Colonic mucosa (tissue), 4 donors: ENCODE data around the gene MED29. TPM values are rescaled to one million over a fixed set of nuclear protein-coding genes. Genes with fewer than 3 reads are reported as not detected.

Experiments
- DNase-seq: peaks from one replicate; pipeline ENCODE4 v3.0.0-alpha.2; 2020
- H3K27ac ChIP-seq: fragments of 200-600 bp; one replicate; pipeline ENCODE4 v1.8.0; 2021
- H3K27me3 ChIP-seq: fragments of 200-600 bp; one replicate; pipeline ENCODE4 v1.8.0; 2021
- H3K36me3 ChIP-seq: fragments of 200-600 bp; one replicate; pipeline ENCODE4 v1.8.0; 2021
- H3K4me1 ChIP-seq: fragments of 200-600 bp; one replicate; pipeline ENCODE4 v1.8.0; 2021; ENCODE audit warnings: mild to moderate bottlenecking
- H3K4me3 ChIP-seq: fragments of 200-600 bp; one replicate; pipeline ENCODE4 v1.8.0; 2021
- H3K9ac ChIP-seq, 2 donors: one replicate each; pipeline ENCODE4 v1.7.0; 2013; ENCODE audit warnings: control low read depth in 2 of 2, low read depth in 2 of 2, low read length in 2 of 2
- H3K9me3 ChIP-seq: fragments of 200-600 bp; one replicate; pipeline ENCODE4 v1.8.0; 2021
- CTCF ChIP-seq: fragments of 200-600 bp; IDR thresholded peaks from one replicate; pipeline ENCODE4 v1.8.0; 2022; ENCODE audit warnings: antibody characterized with exemption, mild to moderate bottlenecking
- intact Hi-C: fragments of 100-400 bp; cut with DNase I; formaldehyde crosslinking; loops from one replicate; pipeline ENCODE4 v1.14.1; 2022
- total RNA-seq, 2 donors: library from RNA; stranded (reverse); fragmentation: NEBNext Ultra II Directional in 1 of 2; extraction: Animal tissue kit (Norgen Biotek cat#: 25700) in 1 of 2; gene quantifications; one replicate each; pipeline ENCODE4 v1.2.1, GENCODE V29; 2021
- donor health status: healthy.
- donor health status: DM: no; HTN: no; CAD: no.
- donor health status: DM: no; HTN: no; CAD: no.

MED29 gene
- total RNA-seq, 2 donors from 2014 or later = 22.8 to 37.5 TPM

- Histone ChIP-seq H3K4me3 (no peak overlapping the region), H3K4me1 (no peaks in the 10 kb centered on the region), H3K9ac (no peak overlapping the region), H3K27ac (no peak overlapping the region), H3K36me3 (no peaks in the 10 kb centered on the region), H3K27me3 (no peaks in the 10 kb centered on the region), H3K9me3 (no peaks in the 10 kb centered on the region)
- intact Hi-C loops = no loop called here
- no peak for TF ChIP-seq CTCF
- DNase-seq = no peak
These were observed 43.6 kb upstream of the MED29 start for GRCh38 chr19:39347332-39348164.

DNA sequence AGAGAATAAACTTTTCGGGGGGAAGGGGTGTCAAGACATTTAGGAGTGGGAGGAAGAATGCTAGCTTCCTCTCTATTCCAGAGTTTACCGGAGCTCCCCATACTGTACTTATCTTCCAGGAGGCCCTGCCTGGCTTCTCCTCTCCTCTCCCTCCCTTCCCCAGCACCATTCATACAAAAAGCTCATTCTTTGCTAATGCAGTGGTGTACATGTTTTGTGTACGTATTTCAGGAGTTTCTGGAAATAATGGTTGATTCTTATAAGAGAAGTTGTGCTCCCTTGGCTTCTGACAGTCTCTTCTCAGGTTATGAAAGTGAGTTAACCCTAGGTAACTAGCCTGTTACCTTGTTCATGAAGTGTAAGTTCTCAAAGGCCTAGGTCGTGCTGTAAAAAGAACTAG is 41.9 kb upstream of the MED29 start:
- Histone ChIP-seq H3K36me3 (no peaks in the 10 kb centered on the region), H3K27ac (no peak overlapping the region)
- intact Hi-C loops = no loop called here

DNA sequence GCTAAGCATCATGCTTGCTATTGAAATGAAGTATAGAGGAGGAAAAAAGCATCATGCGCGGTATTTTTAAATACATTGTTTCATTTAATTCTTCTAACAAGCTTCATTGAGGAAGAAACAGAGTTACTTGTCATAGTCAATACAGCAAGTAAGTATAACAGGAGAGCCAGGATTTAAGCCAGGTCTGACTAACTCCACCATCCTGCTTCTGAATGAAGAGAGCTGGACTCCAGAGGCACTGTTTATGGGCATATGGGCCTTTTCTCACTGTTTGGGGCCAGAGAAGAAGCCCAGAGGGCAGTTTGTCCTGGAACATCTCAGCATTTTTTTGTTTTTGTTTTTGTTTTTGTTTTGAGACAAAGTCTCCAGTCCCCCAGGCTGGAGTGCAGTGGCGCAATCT is 41.0 kb upstream of the MED29 start:
- Histone ChIP-seq H3K4me3 (no peak overlapping the region), H3K27ac (no peak overlapping the region), H3K9ac (no peak overlapping the region), H3K4me1 (no peaks in the 10 kb centered on the region), H3K9me3 (no peaks in the 10 kb centered on the region), H3K27me3 (no peaks in the 10 kb centered on the region), H3K36me3 (peaks cover 7% of the 10 kb centered on the region)
- TF ChIP-seq CTCF = no peak
- no peak for DNase-seq
- intact Hi-C loops = no loop called here

More for the DNA sequence above, 41.9 kb upstream of the MED29 start:
- Histone ChIP-seq H3K9ac (no peak overlapping the region), H3K27me3 (no peaks in the 10 kb centered on the region), H3K9me3 (no peaks in the 10 kb centered on the region), H3K4me1 (no peaks in the 10 kb centered on the region), H3K4me3 (no peak overlapping the region)
- DNase-seq = no peak
- TF ChIP-seq CTCF = no peak

DNA sequence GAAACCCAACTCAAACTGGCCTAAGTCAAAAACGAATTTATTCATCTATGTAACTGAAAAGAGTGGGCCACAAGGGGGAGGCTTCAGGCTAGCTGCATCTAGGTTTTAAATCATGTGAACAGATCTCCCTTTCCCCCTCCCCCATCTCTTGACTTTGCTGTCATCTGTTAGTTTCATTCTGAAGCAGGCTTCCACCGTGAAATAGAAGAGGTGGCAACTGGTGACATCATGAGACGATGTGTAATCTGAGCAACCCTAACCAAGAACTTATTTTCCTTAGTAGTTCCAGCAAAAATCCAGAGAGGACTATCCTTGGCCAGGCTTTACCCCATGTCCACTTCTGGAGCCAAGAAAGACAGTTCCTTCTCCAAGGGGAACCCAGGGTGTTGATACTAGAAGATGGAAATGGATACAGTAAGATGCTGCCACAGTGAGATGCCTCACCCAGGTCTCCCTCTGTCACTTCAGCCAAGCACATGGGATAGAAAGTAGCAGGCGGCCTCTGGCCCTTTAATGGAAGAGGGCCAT is 39.6 kb upstream of the MED29 start:
- H3K36me3 ChIP-seq = peaks cover 13% of the 10 kb centered on the region
- no peak for DNase-seq
- TF ChIP-seq CTCF = no peak
- H3K9me3 ChIP-seq = no peaks in the 10 kb centered on the region
- no peak overlapping the region for H3K27ac ChIP-seq
- no peaks in the 10 kb centered on the region for H3K4me1 ChIP-seq
- no peaks in the 10 kb centered on the region for H3K27me3 ChIP-seq
- no peak overlapping the region for H3K4me3 ChIP-seq
- intact Hi-C loops = no loop called here
- H3K9ac ChIP-seq = no peak overlapping the region

GRCh38 chr19:39352381-39353255 is 38.6 kb upstream of the MED29 start:
- H3K9me3 ChIP-seq = no peaks in the 10 kb centered on the region
- H3K27ac ChIP-seq = no peak overlapping the region
- no peaks in the 10 kb centered on the region for H3K27me3 ChIP-seq
- intact Hi-C loops = no loop called here
- H3K9ac ChIP-seq = peak overlapping the region in 1 of 2 donors; percentile 7
- no peak for TF ChIP-seq CTCF
- no peak overlapping the region for H3K4me3 ChIP-seq
- no peaks in the 10 kb centered on the region for H3K4me1 ChIP-seq
- DNase-seq = no peak
- H3K36me3 ChIP-seq = peaks cover 18% of the 10 kb centered on the region
